Glutamatergic neuron (in vitro differentiated cells): ENCODE measurements around the gene TMOD2. TPM values are rescaled to one million over a fixed set of nuclear protein-coding genes. Genes with fewer than 3 reads are reported as not detected.

Source experiments
- DNase-seq: peaks from one replicate; pipeline ENCODE4 v3.0.0; 2022
- H3K27ac Mint-ChIP-seq: one replicate; pipeline ENCODE4 v1.8.0; 2020; ENCODE audit warnings: mild to moderate bottlenecking, mixed read lengths, inconsistent platforms; ENCODE audit not compliant: unreplicated experiment
- H3K27me3 Mint-ChIP-seq: one replicate; pipeline ENCODE4 v1.8.0; 2020; ENCODE audit warnings: mild to moderate bottlenecking, moderate library complexity, mixed read lengths, inconsistent platforms; ENCODE audit not compliant: unreplicated experiment
- H3K36me3 Mint-ChIP-seq: one replicate; pipeline ENCODE4 v1.8.0; 2020; ENCODE audit warnings: mild to moderate bottlenecking, mixed read lengths, inconsistent platforms; ENCODE audit not compliant: unreplicated experiment
- H3K4me1 Mint-ChIP-seq: one replicate; pipeline ENCODE4 v1.8.0; 2020; ENCODE audit warnings: mild to moderate bottlenecking, low read depth, mixed read lengths, inconsistent platforms; ENCODE audit not compliant: unreplicated experiment
- H3K4me3 Mint-ChIP-seq: one replicate; pipeline ENCODE4 v1.8.0; 2020; ENCODE audit warnings: mild to moderate bottlenecking, mixed read lengths, inconsistent platforms; ENCODE audit not compliant: unreplicated experiment
- H3K9me3 Mint-ChIP-seq: one replicate; pipeline ENCODE4 v1.8.0; 2020; ENCODE audit warnings: mild to moderate bottlenecking, moderate library complexity, mixed read lengths, inconsistent platforms; ENCODE audit not compliant: unreplicated experiment
- CTCF ChIP-seq: fragments of 200-600 bp; sonication (generic); IDR thresholded peaks from one replicate; pipeline ENCODE4 v1.5.0; 2021; ENCODE audit not compliant: partially characterized antibody, unreplicated experiment
- total RNA-seq: library from RNA; stranded (reverse); fragmentation: NEBNext Ultra II Directional; extraction: Animal tissue kit (Norgen Biotek cat#: 25700); gene quantifications from one replicate; pipeline ENCODE4 v1.2.1, GENCODE V29; 2021; ENCODE audit not compliant: unreplicated experiment

TMOD2 gene
- total RNA-seq, 1 donor from 2014 or later, result 75.0 TPM

GRCh38 chr15:51726302-51727073 lies 24.9 kb upstream of the TMOD2 start:
- peak overlapping the region; percentile 14 for H3K27ac Mint-ChIP-seq

GRCh38 chr15:51727141-51727897 lies 24.1 kb upstream of the TMOD2 start:
- Mint-ChIP-seq H3K36me3 (no peaks in the 10 kb centered on the region), H3K4me1 (peaks cover 9% of the 10 kb centered on the region), H3K4me3 (no peak overlapping the region), H3K27me3 (no peaks in the 10 kb centered on the region), H3K9me3 (no peaks in the 10 kb centered on the region), H3K27ac (no peak overlapping the region)
- DNase-seq, result no peak
- no peak for TF ChIP-seq CTCF

More at GRCh38 chr15:51726302-51727073, 24.9 kb upstream of the TMOD2 start:
- DNase-seq, result peak; percentile 59
- Mint-ChIP-seq H3K36me3 (no peaks in the 10 kb centered on the region), H3K9me3 (no peaks in the 10 kb centered on the region), H3K4me3 (peak overlapping the region; percentile 39), H3K4me1 (peaks cover 10% of the 10 kb centered on the region), H3K27me3 (no peaks in the 10 kb centered on the region)
- TF ChIP-seq CTCF, result no peak

GRCh38 chr15:51731549-51732267 lies 19.7 kb upstream of the TMOD2 start:
- peaks cover 2% of the 10 kb centered on the region for H3K27me3 Mint-ChIP-seq
- no peak overlapping the region for H3K4me3 Mint-ChIP-seq
- TF ChIP-seq CTCF, result no peak
- DNase-seq, result no peak
- H3K36me3 Mint-ChIP-seq, result no peaks in the 10 kb centered on the region
- H3K27ac Mint-ChIP-seq, result no peak overlapping the region
- peaks cover 5% of the 10 kb centered on the region for H3K4me1 Mint-ChIP-seq
- peaks cover 2% of the 10 kb centered on the region for H3K9me3 Mint-ChIP-seq

GRCh38 chr15:51732646-51733045 lies 18.8 kb upstream of the TMOD2 start:
- Mint-ChIP-seq H3K4me3 (no peak overlapping the region), H3K9me3 (peaks cover 2% of the 10 kb centered on the region), H3K27ac (no peak overlapping the region), H3K36me3 (no peaks in the 10 kb centered on the region), H3K4me1 (peaks cover 3% of the 10 kb centered on the region), H3K27me3 (peaks cover 4% of the 10 kb centered on the region)
- TF ChIP-seq CTCF, result no peak
- no peak for DNase-seq
